GM18499 (cell line): Measurements from ENCODE around the gene KRTAP5-5.
"Not testable (repeated sequence)": the region's sequence is repeated elsewhere in the genome, so short reads cannot be mapped to it uniquely, and the experiment has no call there.

Source experiments
- ATAC-seq: cut with Tn5 transposase; IDR thresholded peaks from one replicate; pipeline ENCODE4 v1.9.1; 2021; ENCODE audit warnings: moderate number of reproducible peaks; ENCODE audit not compliant: insufficient read depth, unreplicated experiment

KRTAP5-5 gene

DNA sequence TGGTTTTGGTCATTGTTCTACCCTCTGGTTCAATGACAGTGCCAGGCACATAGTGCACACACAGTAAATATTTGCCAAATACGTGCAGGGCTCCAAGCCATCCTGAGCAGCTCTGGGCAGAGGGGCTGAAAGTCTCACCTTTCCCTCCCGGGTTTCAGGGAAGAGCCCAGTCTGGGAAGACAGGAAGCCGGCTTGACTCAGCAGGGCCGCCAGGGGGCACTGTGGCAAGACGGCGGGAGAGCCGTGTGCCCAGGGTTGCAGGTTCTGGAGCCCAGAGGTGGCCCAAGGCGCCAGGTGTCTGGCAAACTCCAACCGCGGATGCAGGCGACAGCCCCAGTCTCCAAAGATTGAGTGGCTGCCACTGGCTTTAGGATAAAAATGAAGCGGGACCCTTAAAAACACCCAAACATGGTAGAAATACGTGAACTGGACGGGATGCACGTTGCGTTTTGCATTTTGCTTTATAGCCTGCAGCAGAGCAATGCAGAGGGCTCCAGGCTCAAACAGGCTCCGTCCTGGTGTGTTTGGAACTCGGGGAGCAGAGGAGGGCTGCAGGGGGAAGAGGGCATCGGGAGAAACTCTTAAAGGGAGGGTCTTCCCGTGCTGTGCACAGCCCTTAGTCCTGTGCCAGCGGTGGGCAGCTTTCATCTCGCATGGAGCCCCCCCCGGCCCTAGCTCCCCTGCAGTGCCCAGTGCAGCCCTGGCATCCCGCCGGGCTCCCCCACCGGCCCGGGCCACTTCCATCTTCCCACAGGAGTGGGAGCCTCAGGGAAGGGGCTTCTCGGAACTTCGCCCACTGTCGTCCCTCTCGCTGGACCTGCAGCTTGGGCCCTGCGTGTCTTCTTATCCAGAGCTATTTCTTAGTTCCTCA lies 10.7 kb downstream of the KRTAP5-5 start:
- ATAC-seq = no peak

- ATAC-seq = no peak
These were observed 11.5 kb downstream of the KRTAP5-5 start for GRCh38 chr11:1641096-1641495.

GRCh38 chr11:1642288-1643145 lies 12.9 kb downstream of the KRTAP5-5 start:
- ATAC-seq = no peak

GRCh38 chr11:1643146-1643690 lies 13.6 kb downstream of the KRTAP5-5 start:
- no peak for ATAC-seq

DNA sequence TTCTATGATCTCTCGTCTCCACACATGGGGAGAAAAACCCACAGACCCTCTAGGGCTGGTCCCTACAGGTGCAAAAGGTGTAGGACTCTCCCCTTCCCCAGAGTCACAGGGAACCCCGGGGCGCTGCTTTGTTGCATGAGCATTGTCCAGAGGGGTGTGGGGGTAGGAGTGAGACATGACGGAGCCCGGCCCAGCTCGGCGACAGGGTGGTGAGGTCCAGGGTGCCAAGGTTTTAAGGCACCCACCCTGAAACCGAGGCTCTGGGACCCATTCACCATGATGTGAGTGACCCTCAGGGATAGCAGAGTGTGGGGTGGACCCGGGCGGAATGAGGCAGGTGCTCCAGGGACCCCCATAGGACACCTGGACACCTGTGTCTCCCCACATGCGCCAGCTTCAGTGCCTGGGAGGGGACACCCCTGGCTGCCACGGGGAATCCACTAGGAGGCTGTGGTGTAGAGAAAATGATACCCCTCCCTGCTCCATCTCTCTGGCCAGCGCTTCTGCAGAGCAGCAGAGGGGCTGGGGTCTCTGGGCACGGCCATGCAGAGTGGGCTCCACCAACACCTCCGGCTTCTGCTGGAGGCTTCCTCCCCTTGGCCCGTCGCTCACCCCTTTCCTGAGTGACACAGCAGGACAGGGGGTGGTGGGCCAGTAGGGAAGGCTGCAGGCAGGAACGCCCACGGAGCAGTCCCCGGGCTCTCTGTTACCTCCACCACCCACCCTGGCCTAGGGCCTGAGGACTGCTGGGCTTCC lies 15.2 kb downstream of the KRTAP5-5 start:
- ATAC-seq = no peak

GRCh38 chr11:1645357-1645821 lies 15.8 kb downstream of the KRTAP5-5 start:
- ATAC-seq = no peak

DNA sequence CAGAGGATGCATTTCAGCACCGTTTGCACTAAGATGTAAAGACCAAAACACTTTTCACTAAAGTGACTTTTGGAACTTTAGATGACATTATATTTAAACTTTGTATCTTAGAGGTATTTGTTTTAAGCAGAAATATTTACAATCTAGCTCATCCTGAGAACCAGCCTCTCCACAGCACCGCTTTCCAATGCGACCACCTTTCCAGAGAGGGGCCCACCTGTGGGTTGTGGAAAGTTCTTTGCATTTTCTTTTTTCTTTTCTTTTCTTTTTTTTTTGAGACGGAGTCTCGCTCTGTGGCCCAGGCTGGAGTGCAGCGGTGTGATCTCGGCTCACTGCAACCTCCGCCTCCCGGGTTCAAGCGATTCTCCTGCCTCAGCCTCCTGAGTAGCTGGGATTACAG lies 17.0 kb downstream of the KRTAP5-5 start:
- ATAC-seq = not testable (repeated sequence)

- ATAC-seq = no peak
These were observed 18.5 kb downstream of the KRTAP5-5 start for GRCh38 chr11:1647901-1648652.

GRCh38 chr11:1648653-1649420 lies 19.3 kb downstream of the KRTAP5-5 start:
- no peak for ATAC-seq

DNA sequence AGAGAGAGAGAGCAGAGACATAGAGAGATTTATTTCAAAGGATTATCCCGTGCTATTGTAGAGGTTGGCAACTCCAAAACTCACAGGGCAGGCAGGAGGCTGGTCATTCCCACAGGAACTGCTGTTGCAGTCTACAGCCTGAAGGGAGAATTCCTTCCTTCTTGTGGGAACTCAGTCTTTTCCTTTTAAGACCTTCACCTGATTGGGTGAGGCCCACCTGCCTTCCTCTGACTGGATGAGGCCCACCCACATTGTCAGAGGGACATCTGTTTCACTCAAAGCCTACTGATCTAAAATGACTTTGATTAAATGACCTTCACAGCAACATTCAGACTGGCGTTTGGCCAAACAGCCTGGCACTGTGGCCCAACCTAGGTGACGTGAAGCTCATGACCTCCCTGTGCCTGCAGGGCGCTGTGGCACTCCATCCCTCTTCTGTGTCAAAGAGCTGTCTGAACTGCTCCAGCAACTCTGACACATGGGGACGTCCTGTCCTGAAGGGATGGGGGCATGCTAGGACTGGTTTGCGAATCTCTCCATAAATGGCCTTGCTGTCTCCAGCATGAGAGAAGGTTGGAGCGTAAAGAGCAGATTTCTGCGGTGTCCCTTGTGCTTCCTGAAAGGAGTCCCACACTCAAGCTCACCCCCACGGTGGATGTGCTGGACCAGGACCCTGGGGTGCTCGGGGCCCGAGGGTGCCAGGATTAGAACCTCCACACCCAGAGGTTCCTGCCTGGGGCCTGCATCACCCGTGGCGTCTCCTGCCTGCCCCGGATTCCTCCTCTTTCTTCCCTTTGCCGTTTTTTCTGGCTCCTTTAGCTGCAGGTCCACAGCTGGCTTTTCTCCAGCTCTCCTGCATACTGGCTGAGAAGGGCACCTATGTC lies 20.7 kb downstream of the KRTAP5-5 start:
- ATAC-seq = no peak

GRCh38 chr11:1650918-1651262 lies 21.3 kb downstream of the KRTAP5-5 start:
- ATAC-seq = no peak

- ATAC-seq = no peak
These were observed 21.9 kb downstream of the KRTAP5-5 start for GRCh38 chr11:1651411-1651980.

GRCh38 chr11:1652026-1652425 lies 22.5 kb downstream of the KRTAP5-5 start:
- no peak for ATAC-seq

DNA sequence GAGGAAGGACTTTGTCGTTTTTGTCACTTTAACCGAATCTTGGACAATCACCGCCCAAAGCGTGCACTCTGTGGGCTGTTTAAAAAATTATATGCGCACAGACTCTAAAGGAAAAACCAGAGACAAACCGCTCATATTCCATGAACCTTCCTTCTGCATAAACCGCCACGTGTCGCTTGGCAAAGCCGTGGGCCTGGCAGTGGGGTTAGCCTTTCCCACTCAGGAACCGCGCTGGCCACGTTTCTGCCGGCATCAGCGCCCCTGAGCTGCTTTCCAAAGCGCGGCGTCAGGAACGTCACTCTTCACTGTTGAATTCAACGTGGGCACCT lies 22.8 kb downstream of the KRTAP5-5 start:
- ATAC-seq = no peak

GRCh38 chr11:1652771-1653540 lies 23.4 kb downstream of the KRTAP5-5 start:
- no peak for ATAC-seq

GRCh38 chr11:1653541-1654387 lies 24.2 kb downstream of the KRTAP5-5 start:
- no peak for ATAC-seq
